HuH-7 (cell line): Measurements from ENCODE around the gene VCX3B.
"Not testable (repeated sequence)": the region's sequence is repeated elsewhere in the genome, so short reads cannot be mapped to it uniquely, and the experiment has no call there.

Experiments
- DNase-seq: peaks from one replicate; pipeline ENCODE4 v3.0.0; 2011; ENCODE audit warnings: low spot score

The VCX3B gene

GRCh38 chrX:8464530-8464929 is at the start of gene VCX3B:
TSS of gene VCX3B (plus strand) at chrX:8464830. CDS start at chrX:8465451, 621 bp downstream.
- not testable (repeated sequence) for DNase-seq

- no peak for DNase-seq
Observed at GRCh38 chrX:8418301-8418700, 46.3 kb upstream of the VCX3B start.

GRCh38 chrX:8424912-8425311 is 39.7 kb upstream of the VCX3B start:
- DNase-seq = no peak

GRCh38 chrX:8429692-8430249 is 34.9 kb upstream of the VCX3B start:
- DNase-seq = no peak

GRCh38 chrX:8430444-8430843 is 34.2 kb upstream of the VCX3B start:
- DNase-seq = no peak

GRCh38 chrX:8432396-8432795 is 32.2 kb upstream of the VCX3B start:
- no peak for DNase-seq

- DNase-seq = no peak
Observed at GRCh38 chrX:8433109-8434062, 31.2 kb upstream of the VCX3B start.

GRCh38 chrX:8447368-8447767 is 17.3 kb upstream of the VCX3B start:
- no peak for DNase-seq

GRCh38 chrX:8452343-8452742 is 12.3 kb upstream of the VCX3B start:
- DNase-seq = not testable (repeated sequence)

GRCh38 chrX:8453611-8454010 is 11.0 kb upstream of the VCX3B start:
- DNase-seq = no peak

GRCh38 chrX:8455557-8455956 is 9.1 kb upstream of the VCX3B start:
- DNase-seq = peak; percentile 2

- DNase-seq = no peak
Observed at GRCh38 chrX:8462488-8462887, 2.1 kb upstream of the VCX3B start.

GRCh38 chrX:8484360-8484949 is 19.8 kb downstream of the VCX3B start:
- DNase-seq = no peak

GRCh38 chrX:8495036-8495435 is 30.4 kb downstream of the VCX3B start:
- not testable (repeated sequence) for DNase-seq

- DNase-seq = no peak
Observed at GRCh38 chrX:8500203-8500602, 35.6 kb downstream of the VCX3B start.

- DNase-seq = not testable (repeated sequence)
Observed at GRCh38 chrX:8502101-8502500, 37.5 kb downstream of the VCX3B start.

GRCh38 chrX:8504451-8504850 is 39.8 kb downstream of the VCX3B start:
- no peak for DNase-seq
